SW480 (cell line): ENCODE data around the gene HNRNPUL1.

Experiments used
- DNase-seq: peaks from one replicate; pipeline ENCODE4 v3.0.0-alpha.2; 2016; ENCODE audit warnings: low spot score

HNRNPUL1 gene

DNA sequence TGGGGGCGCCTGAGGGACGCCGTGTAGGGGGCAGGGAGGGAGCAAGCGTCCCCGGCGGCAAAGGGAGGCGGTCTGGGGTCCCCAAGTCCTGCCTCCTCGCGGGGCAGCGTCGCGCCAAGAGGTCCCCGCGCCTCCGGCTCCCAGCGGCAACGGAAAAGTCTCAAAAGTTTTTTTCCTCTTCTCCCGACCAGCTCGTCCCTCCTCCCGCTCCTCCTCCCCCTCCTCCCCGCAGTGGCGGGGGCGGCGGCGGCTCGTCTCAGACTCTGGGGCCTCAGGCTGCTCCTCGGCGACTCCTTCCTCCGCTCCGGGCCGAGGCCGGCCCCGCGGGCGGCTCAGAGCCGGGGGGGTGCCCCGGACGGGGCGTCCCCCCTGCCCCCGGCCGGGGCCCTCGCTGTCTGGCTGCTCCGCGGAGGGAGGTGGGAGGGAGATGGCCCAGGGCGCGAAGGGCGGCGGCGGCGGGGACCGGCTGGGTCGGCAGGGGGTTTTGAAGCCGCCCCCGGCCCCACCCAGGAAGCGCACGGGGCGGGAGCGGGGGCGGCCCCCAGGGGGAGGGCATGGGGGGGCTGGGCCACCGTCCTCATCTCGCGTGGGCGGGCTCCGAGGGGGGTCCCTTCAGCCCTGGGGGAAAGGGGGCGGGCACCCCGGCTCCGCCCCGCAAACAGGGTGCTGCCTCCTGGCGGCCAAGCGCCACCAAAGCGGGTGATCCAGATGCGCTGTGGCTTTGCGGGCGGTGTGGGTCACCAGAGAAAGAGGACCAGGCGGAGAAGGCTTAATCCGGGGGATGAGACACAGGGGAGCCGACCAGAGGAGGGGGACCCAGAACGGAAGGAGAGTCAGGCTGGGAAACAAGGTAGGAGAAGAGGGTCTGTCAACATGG lies 89.5 kb downstream of the HNRNPUL1 start, which contains the start of gene TGFB1:
TGFB1 (minus strand) TSS at position 457 of the 877 bp plus-strand sequence. CDS start 878 bp downstream, outside the sequence.
- DNase-seq: peak; percentile 81

DNA sequence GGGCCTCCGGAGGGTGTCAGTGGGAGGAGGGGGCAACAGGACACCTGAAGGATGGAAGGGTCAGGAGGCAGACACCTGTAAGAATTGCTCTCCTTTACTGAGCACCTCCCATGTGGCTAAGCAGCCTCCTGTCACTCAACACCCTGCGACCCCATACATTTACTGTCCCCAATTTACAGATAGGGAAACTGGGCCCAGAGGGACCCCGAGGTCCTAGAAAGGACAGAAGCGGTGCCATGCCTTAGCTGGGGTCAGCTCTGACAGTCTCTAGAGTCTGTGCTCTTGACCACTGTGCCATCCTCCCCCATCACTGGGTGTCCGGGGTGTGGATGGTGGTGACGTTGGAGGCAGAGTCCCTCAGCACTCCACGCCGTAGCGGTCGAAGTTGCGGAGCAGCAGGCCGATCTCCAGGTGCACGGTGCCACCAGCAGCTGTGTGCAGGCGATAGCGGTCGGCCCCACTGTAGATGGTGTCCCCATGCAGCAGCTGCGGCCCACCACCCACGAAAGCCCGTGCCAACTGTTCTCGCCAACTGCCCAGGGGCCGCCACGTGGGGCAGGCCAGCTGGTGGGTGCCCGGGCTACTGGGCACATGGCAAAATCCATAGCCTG lies 90.3 kb downstream of the HNRNPUL1 start:
- DNase-seq: no peak

DNA sequence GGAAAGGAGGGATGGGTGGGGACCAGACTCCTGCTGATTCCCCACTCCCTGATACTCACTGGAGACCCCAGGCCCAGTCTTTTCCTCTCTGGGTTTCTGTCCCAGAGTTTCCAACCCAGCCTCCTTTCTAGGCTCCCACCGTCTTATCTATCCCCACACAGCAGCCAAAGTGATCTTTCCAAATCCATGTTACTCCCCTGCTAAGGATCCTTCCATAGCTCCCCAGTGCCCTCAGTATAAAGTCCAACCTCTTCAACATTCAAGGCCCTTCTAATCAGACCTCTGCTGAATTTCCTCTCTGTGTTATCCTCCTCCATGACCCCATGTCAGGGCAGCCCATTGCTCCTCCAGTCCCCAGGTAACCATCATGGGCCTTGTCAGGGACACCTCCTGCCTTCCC lies 90.9 kb downstream of the HNRNPUL1 start:
- DNase-seq: no peak

- DNase-seq: no peak
These were observed 91.6 kb downstream of the HNRNPUL1 start for GRCh38 chr19:41355802-41356201.

GRCh38 chr19:41356984-41357739 lies 93.0 kb downstream of the HNRNPUL1 start:
- no peak for DNase-seq
